GM18861 (cell line): Measurements from ENCODE around the gene DPP6.

ENCODE experiments used
- ATAC-seq: cut with Tn5 transposase; IDR thresholded peaks from one replicate; pipeline ENCODE4 v1.9.1; 2021; ENCODE audit not compliant: unreplicated experiment

DPP6 gene

GRCh38 chr7:154684666-154685563, 632.7 kb downstream of the DPP6 start:
- no peak for ATAC-seq

GRCh38 chr7:154685564-154685901, 633.3 kb downstream of the DPP6 start:
- ATAC-seq, result no peak

- no peak for ATAC-seq
These were observed 634.1 kb downstream of the DPP6 start for GRCh38 chr7:154686305-154686704.

- no peak for ATAC-seq
These were observed 636.8 kb downstream of the DPP6 start for GRCh38 chr7:154688952-154689351.

- no peak for ATAC-seq
These were observed 638.2 kb downstream of the DPP6 start for GRCh38 chr7:154690411-154690810.

- ATAC-seq, result no peak
These were observed 641.5 kb downstream of the DPP6 start for GRCh38 chr7:154693661-154694060.

- ATAC-seq, result no peak
These were observed 643.6 kb downstream of the DPP6 start for GRCh38 chr7:154695836-154696235.

GRCh38 chr7:154696556-154696955, 644.4 kb downstream of the DPP6 start:
- ATAC-seq, result no peak

GRCh38 chr7:154698726-154699291, 646.6 kb downstream of the DPP6 start:
- ATAC-seq, result no peak

GRCh38 chr7:154699417-154699816, 647.2 kb downstream of the DPP6 start:
- no peak for ATAC-seq

GRCh38 chr7:154709840-154710520, 657.8 kb downstream of the DPP6 start:
- ATAC-seq, result no peak

- no peak for ATAC-seq
These were observed 667.8 kb downstream of the DPP6 start for GRCh38 chr7:154720016-154720415.

GRCh38 chr7:154721086-154721485, 668.9 kb downstream of the DPP6 start:
- no peak for ATAC-seq

- ATAC-seq, result no peak
These were observed 674.2 kb downstream of the DPP6 start for GRCh38 chr7:154726368-154726767.

GRCh38 chr7:154729056-154729455, 676.9 kb downstream of the DPP6 start:
- no peak for ATAC-seq

GRCh38 chr7:154735766-154736165, 683.6 kb downstream of the DPP6 start:
- no peak for ATAC-seq

- no peak for ATAC-seq
These were observed 684.2 kb downstream of the DPP6 start for GRCh38 chr7:154736389-154736788.

- ATAC-seq, result no peak
These were observed 686.0 kb downstream of the DPP6 start for GRCh38 chr7:154738216-154738615.

GRCh38 chr7:154741131-154741530, 688.9 kb downstream of the DPP6 start:
- ATAC-seq, result no peak

- no peak for ATAC-seq
These were observed 691.0 kb downstream of the DPP6 start for GRCh38 chr7:154743206-154743605.

- ATAC-seq, result no peak
These were observed 692.2 kb downstream of the DPP6 start for GRCh38 chr7:154744256-154744860.

GRCh38 chr7:154744861-154745258, 692.7 kb downstream of the DPP6 start:
- ATAC-seq, result no peak
